K562 (cell line): Measurements from ENCODE around the gene WDR45B. TPM values are rescaled to one million over a fixed set of nuclear protein-coding genes. Genes with fewer than 3 reads are reported as not detected.

ENCODE experiments used
- ATAC-seq: fragments of 200-7000 bp; cut with Tn5 transposase; 3 replicates; pipeline ENCODE4 v1.9.1; 2020; ENCODE audit warnings: moderate library complexity
- BruUV-seq: library from RNA; stranded (reverse); fragments of 400-500 nt; replicated peaks from 2 replicates; lab custom pipeline; 2021; lab: Mats Ljungman, UMichigan
- CTCF ChIA-PET: fragments of 300-600 bp; formaldehyde crosslinking; extraction: SDS; loops from one replicate; lab custom pipeline; 2021; ENCODE audit warnings: low intra/inter-chr PET ratio; lab: Yijun Ruan, JAX
- POLR2A ChIA-PET: fragments of 300-600, 350-650 bp; sonication (Branson Sonifier 250); formaldehyde crosslinking; extraction: SDS; loops from one replicate; lab custom pipeline; 2021; ENCODE audit warnings: antibody characterized with exemption, inconsistent platforms; lab: Yijun Ruan, JAX
- DNase-seq, 4 experiments: peaks; one replicate each; pipeline versions ENCODE4 v3.0.0 to v3.0.0-alpha.2; 2011 to 2018; ENCODE audit warnings: low spot score in 3 of 4, mixed read lengths in 3 of 4; ENCODE audit errors: extremely low read depth in 1 of 4
- FAIRE-seq: peaks from 2 replicates; lab custom pipeline; 2011; peaks lifted over from hg19 to GRCh38; lab: Jason Lieb, UNC
- H2AFZ ChIP-seq: 2 replicates; pipeline ENCODE4 v1.6.0; 2011; ENCODE audit warnings: low read depth, low read length, control low read depth, inconsistent platforms
- H3K27ac ChIP-seq: fragments of 200-600 bp; 3 replicates; pipeline ENCODE4 v1.8.0; 2011; ENCODE audit warnings: low read depth, mild to moderate bottlenecking, control low read depth, inconsistent platforms, low read length, moderate library complexity, mixed read lengths; ENCODE audit errors: extremely low read depth
- H3K27me3 ChIP-seq, 2 experiments: fragments of 300-600 bp in 1 of 2; 2 replicates in 1 of 2; 3 replicates in 1 of 2; pipeline versions ENCODE4 v1.6.0 to v1.8.0; 2011; ENCODE audit warnings: inconsistent platforms in 2 of 2, low read length in 2 of 2, mild to moderate bottlenecking in 1 of 2, mixed read lengths in 1 of 2, moderate library complexity in 1 of 2; ENCODE audit not compliant: control insufficient read depth in 2 of 2, insufficient read depth in 2 of 2
- H3K36me3 ChIP-seq: fragments of 300-600 bp; 3 replicates; pipeline ENCODE4 v1.8.0; 2011; ENCODE audit warnings: mild to moderate bottlenecking, low read length, inconsistent platforms; ENCODE audit not compliant: control insufficient read depth, insufficient read depth
- H3K4me1 ChIP-seq, 2 experiments: fragments of 200-600 bp in 1 of 2; replicated peaks in 1 of 2; 2 replicates in 1 of 2; 3 replicates in 1 of 2; pipeline versions ENCODE4 v1.5.1 to v1.8.0; 2011; ENCODE audit warnings: inconsistent platforms in 2 of 2, low read length in 2 of 2, mild to moderate bottlenecking in 1 of 2, mixed read lengths in 1 of 2, moderate library complexity in 1 of 2; ENCODE audit not compliant: control insufficient read depth in 2 of 2, insufficient read depth in 2 of 2
- H3K4me2 ChIP-seq: 2 replicates; pipeline ENCODE4 v1.6.1; 2011; ENCODE audit warnings: low read length, control low read depth, inconsistent platforms, mixed read lengths; ENCODE audit not compliant: insufficient read depth
- H3K4me3 ChIP-seq: fragments of 200-600 bp; sonication (generic), shearing (Covaris generic); 2 replicates; pipeline ENCODE4 v1.5.1; 2016; ENCODE audit warnings: control low read depth, inconsistent platforms
- H3K79me2 ChIP-seq: fragments of 200-600 bp; 3 replicates; pipeline ENCODE4 v1.8.0; 2011; ENCODE audit warnings: low read length, inconsistent platforms; ENCODE audit not compliant: control insufficient read depth, insufficient read depth
- H3K9ac ChIP-seq, 2 experiments: 2 replicates each; pipeline versions ENCODE4 v1.6.0 to v1.6.1; 2011; ENCODE audit warnings: low read depth in 2 of 2, low read length in 2 of 2, control low read depth in 1 of 2, inconsistent platforms in 1 of 2, mild to moderate bottlenecking in 1 of 2, mixed read lengths in 1 of 2; ENCODE audit not compliant: insufficient read depth in 1 of 2
- H3K9me1 ChIP-seq: one replicate; pipeline ENCODE4 v1.6.0; 2011; ENCODE audit warnings: inconsistent platforms, mild to moderate bottlenecking, low read length, moderate library complexity; ENCODE audit not compliant: control insufficient read depth, insufficient read depth
- H3K9me3 ChIP-seq: replicated peaks from 2 replicates; pipeline ENCODE4 v1.5.1; 2011; ENCODE audit warnings: low read depth, low read length, inconsistent platforms; ENCODE audit not compliant: control insufficient read depth, insufficient read depth
- H4K20me1 ChIP-seq: replicated peaks from 2 replicates; pipeline ENCODE4 v1.6.1; 2011; ENCODE audit warnings: low read length, inconsistent platforms, mixed read lengths; ENCODE audit not compliant: control insufficient read depth, insufficient read depth
- ADNP ChIP-seq: fragments of 200-800 bp; sonication (Bioruptor generic); IDR thresholded peaks from 2 replicates; pipeline ENCODE4 v1.6.1; 2016; ENCODE audit warnings: missing genetic modification characterization, missing compliant biosample characterization
- ARID3A ChIP-seq: IDR thresholded peaks from 2 replicates; pipeline ENCODE4 v1.6.1; 2012; ENCODE audit warnings: low read depth, low read length, improper control_type of control experiment, borderline replicate concordance
- CTCF ChIP-seq, 3 experiments: IDR thresholded peaks in 2 of 3; conservative IDR thresholded peaks in 1 of 3; 2 replicates each; pipeline ENCODE4 v1.5.1; 2011 to 2012; ENCODE audit warnings: low read length in 3 of 3, mild to moderate bottlenecking in 3 of 3, control low read depth in 2 of 3, improper control_type of control experiment in 1 of 3, inconsistent platforms in 1 of 3, low read depth in 1 of 3, mixed read lengths in 1 of 3, moderate library complexity in 1 of 3; ENCODE audit not compliant: insufficient read depth in 2 of 3
- CTCFL ChIP-seq: IDR thresholded peaks from 2 replicates; pipeline ENCODE4 v1.6.1; 2011; ENCODE audit warnings: borderline replicate concordance, low read depth, mild to moderate bottlenecking, moderate library complexity, low read length; ENCODE audit not compliant: insufficient read depth, poor library complexity, severe bottlenecking
- MTA1 ChIP-seq: fragments of 450-650 bp; IDR thresholded peaks from 2 replicates; pipeline ENCODE4 v1.6.1; 2017; ENCODE audit warnings: borderline replicate concordance
- RAD51 ChIP-seq: fragments of 450-650 bp; IDR thresholded peaks from 2 replicates; pipeline ENCODE4 v1.7.1; 2016; ENCODE audit warnings: low read depth, mild to moderate bottlenecking, borderline replicate concordance
- TAF1 ChIP-seq: IDR thresholded peaks from 2 replicates; pipeline ENCODE4 v1.6.1; 2011; ENCODE audit warnings: mild to moderate bottlenecking, low read length, moderate library complexity; ENCODE audit not compliant: insufficient read depth, control insufficient read depth, severe bottlenecking; ENCODE audit errors: extremely low read depth
- TAL1 ChIP-seq: fragments of 450-650 bp; IDR thresholded peaks from 2 replicates; pipeline ENCODE4 v1.6.1; 2016; ENCODE audit warnings: mild to moderate bottlenecking
- THAP7 ChIP-seq: fragments of 250-450 bp; sonication (Bioruptor Pico); IDR thresholded peaks from 2 replicates; pipeline ENCODE4 v1.5.0; 2021
- YY1 ChIP-seq, 3 experiments: IDR thresholded peaks; 2 replicates each; pipeline ENCODE4 v1.6.1; 2011; ENCODE audit warnings: low read length in 2 of 3, mild to moderate bottlenecking in 2 of 3, moderate library complexity in 2 of 3, borderline replicate concordance in 1 of 3, control low read depth in 1 of 3, low read depth in 1 of 3; ENCODE audit not compliant: insufficient read depth in 3 of 3, insufficient replicate concordance in 2 of 3, control insufficient read depth in 1 of 3, insufficient read length in 1 of 3; ENCODE audit errors: extremely low read depth in 1 of 3
- ZNF75A ChIP-seq: fragments of 450-650 bp; formaldehyde crosslinking; IDR thresholded peaks from 2 replicates; pipeline ENCODE4 v1.4.0; 2020; ENCODE audit warnings: mild to moderate bottlenecking
- WGBS: fragments of 100-300 bp; shearing (Covaris generic); methylation state at CpG from one replicate; pipeline ENCODE4 v1.1.6; 2016; ENCODE audit warnings: low coverage, mixed read lengths; ENCODE audit not compliant: insufficient coverage; ENCODE audit errors: missing lambda C conversion rate; 5-methylcytosine and 5-hydroxymethylcytosine counted together
- in situ Hi-C: fragments of 300-500 bp; cut with MboI; formaldehyde crosslinking; loops from 4 replicates; pipeline ENCODE4 v1.15.0; 2018; ENCODE audit warnings: inconsistent platforms, mixed read lengths
- intact Hi-C: fragments of 100-400 bp; cut with micrococcal nuclease; formaldehyde crosslinking; loops from 2 replicates; pipeline ENCODE4 v1.14.2; 2022
- polyA plus RNA-seq, 8 experiments: library from polyadenylated mRNA; depleted of rRNA in 4 of 8; stranded (reverse) in 5 of 8; unstranded in 3 of 8; fragments of >200 nt; fragmentation: Nextera tagmentation in 2 of 8; fragmentation: Illumina TruSeq in 1 of 8; extraction: Ambion mirVana in 2 of 8; extraction: Trizol in 1 of 8; gene quantifications; 2 replicates each; pipeline versions ENCODE4 v1.2.1 to v1.2.3, GENCODE V29; 2011 to 2014; ENCODE audit warnings: inconsistent platforms in 1 of 8, missing spikeins in 1 of 8
- total RNA-seq, 7 experiments: library from RNA; depleted of rRNA in 6 of 7; stranded (reverse); fragments of >200 nt in 6 of 7; fragmentation: Illumina TruSeq in 2 of 7; extraction: Trizol in 2 of 7; gene quantifications; 2 replicates each; pipeline versions ENCODE4 v1.2.1 to v1.2.3, GENCODE V29; 2011 to 2021; ENCODE audit warnings: low replicate concordance in 1 of 7

The WDR45B gene
- total and polyA plus RNA-seq, 9 of the 15 experiments (the other 6 are each of a cell fraction or from before 2014, with no cell fraction given), result 0.72 to 74.4 (median 35.9) TPM

DNA sequence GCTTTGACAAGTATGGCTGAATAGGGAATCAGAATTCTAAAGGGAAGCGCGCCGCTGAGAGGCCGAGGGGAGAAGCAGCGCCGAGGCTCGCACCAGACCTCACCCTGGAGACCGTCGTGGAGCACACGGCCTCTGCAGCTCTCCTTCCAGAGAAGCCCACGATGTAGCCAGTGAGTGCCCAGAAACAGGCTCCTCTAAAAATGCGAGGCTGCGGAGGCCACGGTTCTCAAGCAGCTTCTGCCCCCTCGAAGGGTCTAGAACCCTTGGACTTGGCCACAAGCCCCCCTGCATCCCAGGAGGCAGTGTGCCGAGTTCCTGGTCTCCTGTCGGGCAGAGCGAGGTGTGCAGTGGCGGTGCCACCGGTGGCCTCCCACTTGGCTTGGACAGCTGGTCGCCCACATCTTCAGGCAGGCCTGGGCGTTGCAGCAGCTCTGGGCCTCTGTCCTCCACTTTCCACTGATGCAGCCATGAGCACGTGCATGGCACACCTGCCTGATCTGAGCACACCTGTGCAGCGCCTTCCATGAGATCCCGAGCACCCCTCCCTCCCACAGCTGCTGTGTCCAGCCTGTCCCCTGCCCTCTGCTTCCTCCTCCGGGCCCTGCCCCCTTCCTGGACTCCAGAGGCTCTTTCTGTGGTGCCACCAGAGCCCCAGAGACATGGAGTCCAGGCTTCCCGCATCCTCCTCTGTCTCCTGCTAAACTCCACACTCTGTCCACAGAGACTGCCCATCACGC, 18.9 kb upstream of the WDR45B start:
- Histone ChIP-seq H3K79me2 (no peaks in the 10 kb centered on the region), H3K4me1 (peaks cover 3 to 50% of the 10 kb centered on the region in 2 experiments; a peak in 2 of 5 replicates), H2AFZ (no peak overlapping the region), H3K36me3 (no peaks in the 10 kb centered on the region), H3K27ac (no peak overlapping the region), H3K27me3 (peaks cover 6 to 39% of the 10 kb centered on the region in 2 experiments; a peak in 3 of 5 replicates), H3K4me3 (no peak overlapping the region), H3K9ac (peak overlapping the region in 1 of 2 experiments; percentile 43; a peak in 2 of 4 replicates), H3K9me3 (no peaks in the 10 kb centered on the region), H3K4me2 (no peak overlapping the region), H4K20me1 (no peaks in the 10 kb centered on the region), H3K9me1 (no peaks in the 10 kb centered on the region)
- ChIA-PET CTCF (no interaction called here), POLR2A (no interaction called here)
- in situ Hi-C loops, result no loop called here
- intact Hi-C loops, result no loop called here
- WGBS, result 25% methylated on average over 26 of the region's 28 CpGs
- TF ChIP-seq YY1 (IDR thresholded peaks at IDR 0.05; ENCODE audit: borderline replicate concordance in 1 of 3, control insufficient read depth in 1 of 3, extremely low read depth in 1 of 3, insufficient read depth in 3 of 3, insufficient read length in 1 of 3, insufficient replicate concordance in 2 of 3, low read depth in 1 of 3, low read length in 2 of 3) (peak in 1 of 3 experiments; percentile 16), TAF1 (no peak), CTCFL (no peak), THAP7 (CRISPR knock-in tag) (no peak), ARID3A (no peak), CTCF (IDR thresholded peaks at IDR 0.05 in 2 of 3, conservative IDR thresholded peaks at IDR 0.05 in 1 of 3; ENCODE audit: insufficient read depth in 2 of 3, low read depth in 1 of 3, low read length in 3 of 3) (peak in 1 of 3 experiments; percentile 27; a peak in 2 of 6 replicates), RAD51 (no peak), MTA1 (no peak), ZNF75A (no peak), ADNP (no peak), TAL1 (no peak)
- no peak for FAIRE-seq
- DNase-seq, result peak in 1 of 4 experiments; percentile 23
- no TSS peak for BruUV-seq
- ATAC-seq, result peak; percentile 55; the same call in 2 of the 3 replicates
